Measurements from ENCODE around the gene ELAPOR2. TPM values are rescaled to one million over a fixed set of nuclear protein-coding genes. Genes with fewer than 3 reads are reported as not detected.

ELAPOR2 gene, protein sequence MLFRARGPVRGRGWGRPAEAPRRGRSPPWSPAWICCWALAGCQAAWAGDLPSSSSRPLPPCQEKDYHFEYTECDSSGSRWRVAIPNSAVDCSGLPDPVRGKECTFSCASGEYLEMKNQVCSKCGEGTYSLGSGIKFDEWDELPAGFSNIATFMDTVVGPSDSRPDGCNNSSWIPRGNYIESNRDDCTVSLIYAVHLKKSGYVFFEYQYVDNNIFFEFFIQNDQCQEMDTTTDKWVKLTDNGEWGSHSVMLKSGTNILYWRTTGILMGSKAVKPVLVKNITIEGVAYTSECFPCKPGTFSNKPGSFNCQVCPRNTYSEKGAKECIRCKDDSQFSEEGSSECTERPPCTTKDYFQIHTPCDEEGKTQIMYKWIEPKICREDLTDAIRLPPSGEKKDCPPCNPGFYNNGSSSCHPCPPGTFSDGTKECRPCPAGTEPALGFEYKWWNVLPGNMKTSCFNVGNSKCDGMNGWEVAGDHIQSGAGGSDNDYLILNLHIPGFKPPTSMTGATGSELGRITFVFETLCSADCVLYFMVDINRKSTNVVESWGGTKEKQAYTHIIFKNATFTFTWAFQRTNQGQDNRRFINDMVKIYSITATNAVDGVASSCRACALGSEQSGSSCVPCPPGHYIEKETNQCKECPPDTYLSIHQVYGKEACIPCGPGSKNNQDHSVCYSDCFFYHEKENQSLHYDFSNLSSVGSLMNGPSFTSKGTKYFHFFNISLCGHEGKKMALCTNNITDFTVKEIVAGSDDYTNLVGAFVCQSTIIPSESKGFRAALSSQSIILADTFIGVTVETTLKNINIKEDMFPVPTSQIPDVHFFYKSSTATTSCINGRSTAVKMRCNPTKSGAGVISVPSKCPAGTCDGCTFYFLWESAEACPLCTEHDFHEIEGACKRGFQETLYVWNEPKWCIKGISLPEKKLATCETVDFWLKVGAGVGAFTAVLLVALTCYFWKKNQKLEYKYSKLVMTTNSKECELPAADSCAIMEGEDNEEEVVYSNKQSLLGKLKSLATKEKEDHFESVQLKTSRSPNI
- 10 to 100 TPM in 1 of 2 donors, 1 to 10 TPM in 1; 6.0 to 15.5 TPM for total RNA-seq

DNA sequence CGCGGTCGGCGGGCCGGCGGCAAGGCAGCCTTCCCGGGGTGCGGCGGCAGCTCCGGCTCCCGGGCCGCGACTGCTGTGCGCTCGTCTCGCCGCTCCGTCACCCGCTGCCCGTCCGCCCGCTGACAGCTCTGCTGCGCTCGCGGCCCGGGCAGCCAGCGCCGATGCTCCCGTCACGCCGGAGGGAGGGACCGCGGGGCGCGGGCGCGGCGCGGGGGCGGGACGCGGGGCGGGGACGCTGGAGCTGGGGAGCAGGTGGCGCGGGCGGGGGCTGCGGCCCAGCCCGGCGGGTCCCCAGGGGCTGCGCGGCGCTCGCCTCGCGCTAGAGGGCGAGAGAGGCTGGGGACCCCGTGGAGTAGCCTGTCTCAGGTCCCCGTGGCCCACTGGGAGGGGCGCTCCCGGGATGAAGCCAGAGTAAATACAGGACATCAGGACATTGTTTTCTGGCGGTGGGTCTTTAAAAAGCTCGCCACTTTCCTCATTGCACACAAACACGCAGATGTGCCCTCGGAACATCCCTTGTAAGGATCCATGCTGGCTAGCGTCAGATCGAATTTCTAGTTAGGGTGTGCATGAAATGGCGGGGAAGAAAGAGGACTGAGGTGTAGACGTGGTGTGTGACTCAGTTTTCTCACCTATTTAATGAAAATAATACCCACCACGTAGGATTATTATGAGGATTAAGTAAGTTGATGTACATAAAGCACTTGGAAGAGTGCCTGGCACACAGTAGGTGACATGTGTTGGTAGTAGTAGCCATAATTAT, at the start of gene ELAPOR2:
ELAPOR2 (minus strand) TSS at position 130 of the 763 bp plus-strand sequence. CDS start 141 bp downstream, outside the sequence.
- intact Hi-C loops (cut with DNase I), result no loop called here
- TF ChIP-seq, protein P1, sequence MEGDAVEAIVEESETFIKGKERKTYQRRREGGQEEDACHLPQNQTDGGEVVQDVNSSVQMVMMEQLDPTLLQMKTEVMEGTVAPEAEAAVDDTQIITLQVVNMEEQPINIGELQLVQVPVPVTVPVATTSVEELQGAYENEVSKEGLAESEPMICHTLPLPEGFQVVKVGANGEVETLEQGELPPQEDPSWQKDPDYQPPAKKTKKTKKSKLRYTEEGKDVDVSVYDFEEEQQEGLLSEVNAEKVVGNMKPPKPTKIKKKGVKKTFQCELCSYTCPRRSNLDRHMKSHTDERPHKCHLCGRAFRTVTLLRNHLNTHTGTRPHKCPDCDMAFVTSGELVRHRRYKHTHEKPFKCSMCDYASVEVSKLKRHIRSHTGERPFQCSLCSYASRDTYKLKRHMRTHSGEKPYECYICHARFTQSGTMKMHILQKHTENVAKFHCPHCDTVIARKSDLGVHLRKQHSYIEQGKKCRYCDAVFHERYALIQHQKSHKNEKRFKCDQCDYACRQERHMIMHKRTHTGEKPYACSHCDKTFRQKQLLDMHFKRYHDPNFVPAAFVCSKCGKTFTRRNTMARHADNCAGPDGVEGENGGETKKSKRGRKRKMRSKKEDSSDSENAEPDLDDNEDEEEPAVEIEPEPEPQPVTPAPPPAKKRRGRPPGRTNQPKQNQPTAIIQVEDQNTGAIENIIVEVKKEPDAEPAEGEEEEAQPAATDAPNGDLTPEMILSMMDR (IDR thresholded peaks at IDR 0.05), result peak; percentile 10 to 59 (median 41)
- peak; percentile 11 to 14 (median 14) for TF ChIP-seq POLR2A (IDR thresholded peaks at IDR 0.05)
- DNase-seq, result peak; percentile 71 to 81 (median 74)
- no peaks in the 10 kb centered on the region for H3K36me3 ChIP-seq (replicated peaks in 1 of 2; ENCODE audit: insufficient read depth in 1 of 2, low read depth in 2 of 2)
- peak within 1 kb of the TSS; percentile 18 to 25 for H3K4me3 ChIP-seq
- H3K4me1 ChIP-seq, result peaks cover 7% of the 10 kb centered on the region
- no peaks in the 10 kb centered on the region for H3K27me3 ChIP-seq
- H3K27ac ChIP-seq, result peak within 1 kb of the TSS; percentile 21 to 69 (median 62)
- 1 to 4% methylated on average over 9 to 25 of the region's 70 CpGs for WGBS, 2 donors
- H3K9me3 ChIP-seq, result no peaks in the 10 kb centered on the region
- peak; percentile 96 for ATAC-seq

DNA sequence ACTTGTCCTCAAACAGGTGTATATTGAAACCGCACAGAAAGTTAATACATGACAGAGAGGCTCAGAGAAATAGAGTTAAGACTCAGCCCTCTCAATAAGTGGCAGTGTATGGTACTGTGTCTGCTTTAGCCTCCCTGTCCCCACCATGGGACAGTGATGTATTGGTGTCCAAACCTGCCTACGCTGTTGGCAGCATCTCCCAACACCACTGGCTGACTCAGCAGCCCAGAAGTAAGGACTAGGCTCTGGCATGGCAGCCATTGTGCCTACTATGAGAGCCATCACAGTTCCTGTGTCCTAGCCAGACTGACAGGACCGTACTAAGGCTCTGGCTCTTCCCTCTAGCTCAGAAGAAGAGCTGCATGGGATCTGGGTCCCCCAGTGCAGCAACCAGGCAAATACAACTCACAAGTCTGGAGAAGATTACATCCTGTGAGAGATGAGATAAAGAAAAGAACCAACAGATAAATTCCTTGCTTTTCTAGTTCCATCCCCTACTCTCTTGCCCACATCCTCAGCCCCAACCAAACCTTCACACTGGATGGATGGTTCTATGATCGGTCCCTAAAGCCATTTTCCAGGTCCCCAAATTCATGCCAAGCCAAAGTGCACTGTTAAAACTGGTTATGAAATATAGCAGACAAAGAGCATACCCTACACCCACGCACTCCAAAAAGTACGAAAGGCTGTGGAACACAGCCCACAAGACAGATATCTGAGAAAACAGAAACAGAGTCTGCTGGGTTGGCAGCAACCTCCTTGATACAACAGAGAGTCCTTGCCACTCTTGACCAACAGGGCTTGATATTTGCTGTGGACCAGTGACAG, 48.7 kb upstream of the ELAPOR2 start:
- Histone ChIP-seq H3K9me3 (no peaks in the 10 kb centered on the region), H3K4me3 (no peak overlapping the region), H3K4me1 (no peaks in the 10 kb centered on the region), H3K27ac (no peak overlapping the region), H3K36me3 (replicated peaks in 1 of 2; ENCODE audit: insufficient read depth in 1 of 2, low read depth in 2 of 2) (no peaks in the 10 kb centered on the region), H3K27me3 (no peaks in the 10 kb centered on the region)
- DNase-seq (no peak), ATAC-seq (no peak)
- intact Hi-C loops (cut with DNase I), result no loop called here
- WGBS, 2 donors, result 68 to 70% methylated on average over 6 of the region's 6 CpGs
- TF ChIP-seq POLR2A (IDR thresholded peaks at IDR 0.05), result no peak
- TF ChIP-seq, protein P1 (IDR thresholded peaks at IDR 0.05), result no peak

DNA sequence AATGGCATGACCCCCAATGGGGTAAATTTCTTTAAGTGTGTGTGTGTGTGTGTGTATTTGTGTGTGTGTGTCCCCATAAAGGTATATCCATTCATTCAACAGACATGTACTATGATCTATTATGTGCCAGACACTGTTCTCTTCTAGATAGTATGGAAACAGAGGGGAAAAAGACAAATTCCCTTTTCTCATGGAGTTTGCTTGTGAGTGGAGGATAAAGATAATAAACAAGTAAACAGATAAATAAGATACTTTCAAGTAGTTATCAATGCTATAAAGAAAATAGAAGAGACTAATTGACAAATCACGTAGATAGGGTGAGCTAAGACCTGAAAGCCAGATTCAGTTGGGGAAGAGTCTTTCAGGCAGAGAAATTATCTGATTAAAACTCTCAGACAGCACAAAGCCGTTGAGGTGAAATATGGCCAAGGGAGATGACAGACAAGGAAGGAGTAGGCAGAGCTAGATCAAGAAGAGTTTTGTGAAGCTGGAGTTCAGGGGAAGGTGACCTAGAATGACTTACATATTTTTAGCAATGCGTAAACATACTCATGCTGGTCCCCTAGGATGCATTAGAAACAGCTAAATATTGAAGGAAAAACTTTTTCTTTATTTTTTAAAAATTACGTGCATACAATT, 47.6 kb upstream of the ELAPOR2 start:
- H3K27ac ChIP-seq, result no peak overlapping the region
- H3K36me3 ChIP-seq (replicated peaks in 1 of 2; ENCODE audit: insufficient read depth in 1 of 2, low read depth in 2 of 2), result no peaks in the 10 kb centered on the region
- no peak overlapping the region for H3K4me3 ChIP-seq
- H3K27me3 ChIP-seq, result no peaks in the 10 kb centered on the region
- TF ChIP-seq POLR2A (IDR thresholded peaks at IDR 0.05), result no peak
- TF ChIP-seq, protein P1 (IDR thresholded peaks at IDR 0.05), result no peak
- H3K4me1 ChIP-seq, result no peaks in the 10 kb centered on the region
- no peak for DNase-seq
- WGBS, 2 donors, result 56 to 58% methylated on average over 4 of the region's 4 CpGs
- ATAC-seq, result no peak
- intact Hi-C loops (cut with DNase I), result no loop called here
- H3K9me3 ChIP-seq, result no peaks in the 10 kb centered on the region
